ENCODE results near the gene ANXA6.

GRCh38 chr5:151125421-151125820 is 32.2 kb downstream of the ANXA6 start:
- TF ChIP-seq, protein P1, sequence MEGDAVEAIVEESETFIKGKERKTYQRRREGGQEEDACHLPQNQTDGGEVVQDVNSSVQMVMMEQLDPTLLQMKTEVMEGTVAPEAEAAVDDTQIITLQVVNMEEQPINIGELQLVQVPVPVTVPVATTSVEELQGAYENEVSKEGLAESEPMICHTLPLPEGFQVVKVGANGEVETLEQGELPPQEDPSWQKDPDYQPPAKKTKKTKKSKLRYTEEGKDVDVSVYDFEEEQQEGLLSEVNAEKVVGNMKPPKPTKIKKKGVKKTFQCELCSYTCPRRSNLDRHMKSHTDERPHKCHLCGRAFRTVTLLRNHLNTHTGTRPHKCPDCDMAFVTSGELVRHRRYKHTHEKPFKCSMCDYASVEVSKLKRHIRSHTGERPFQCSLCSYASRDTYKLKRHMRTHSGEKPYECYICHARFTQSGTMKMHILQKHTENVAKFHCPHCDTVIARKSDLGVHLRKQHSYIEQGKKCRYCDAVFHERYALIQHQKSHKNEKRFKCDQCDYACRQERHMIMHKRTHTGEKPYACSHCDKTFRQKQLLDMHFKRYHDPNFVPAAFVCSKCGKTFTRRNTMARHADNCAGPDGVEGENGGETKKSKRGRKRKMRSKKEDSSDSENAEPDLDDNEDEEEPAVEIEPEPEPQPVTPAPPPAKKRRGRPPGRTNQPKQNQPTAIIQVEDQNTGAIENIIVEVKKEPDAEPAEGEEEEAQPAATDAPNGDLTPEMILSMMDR (IDR thresholded peaks at IDR 0.05; ENCODE audit: low read depth, low read length): no peak
- no peak for TF ChIP-seq EZH2phosphoT487 (IDR thresholded peaks at IDR 0.05; ENCODE audit: low read depth)

All from OCI-LY3 (cell line).